Endothelial cell of umbilical vein (primary cell): Measurements from ENCODE around the gene AK5. TPM values are rescaled to one million over a fixed set of nuclear protein-coding genes. Genes with fewer than 3 reads are reported as not detected.

Source experiments
- BruUV-seq: library from RNA; stranded (reverse); fragments of 400-500 nt; replicated peaks from 2 replicates; lab custom pipeline; 2021; lab: Mats Ljungman, UMichigan
- CTCF ChIA-PET: fragments of 300-600, 350-600 bp; sonication (Branson Sonifier 250); formaldehyde crosslinking; loops from one replicate; lab custom pipeline; 2021; ENCODE audit warnings: antibody characterized with exemption, inconsistent platforms; lab: Charles Lee
- POLR2A ChIA-PET: fragments of 300-600, 350-600 bp; sonication (Branson Sonifier 250); formaldehyde crosslinking; loops from one replicate; lab custom pipeline; 2021; ENCODE audit warnings: antibody characterized with exemption, inconsistent platforms; lab: Charles Lee
- DNase-seq: peaks from one replicate; pipeline ENCODE4 v3.0.0-alpha.2; 2011; ENCODE audit warnings: low read depth, low spot score
- FAIRE-seq: peaks from 2 replicates; lab custom pipeline; 2011; peaks lifted over from hg19 to GRCh38; lab: Jason Lieb, UNC
- H2AFZ ChIP-seq: 2 replicates; pipeline ENCODE4 v1.6.0; 2012; ENCODE audit warnings: low read depth, low read length, control low read depth, inconsistent platforms
- H3K27ac ChIP-seq: 2 replicates; pipeline ENCODE4 v1.5.1; 2011; ENCODE audit warnings: low read depth, mild to moderate bottlenecking, control low read depth, low read length, moderate library complexity; ENCODE audit not compliant: insufficient read depth
- H3K27me3 ChIP-seq, 2 experiments: 2 replicates each; pipeline versions ENCODE4 v1.6.0 to v1.6.1; 2011; ENCODE audit warnings: low read length in 2 of 2, mixed read lengths in 1 of 2; ENCODE audit not compliant: control insufficient read depth in 2 of 2, insufficient read depth in 2 of 2
- H3K36me3 ChIP-seq, 2 experiments: 2 replicates in 1 of 2; 3 replicates in 1 of 2; pipeline ENCODE4 v1.5.1; 2011; ENCODE audit warnings: low read length in 2 of 2, mild to moderate bottlenecking in 1 of 2, moderate library complexity in 1 of 2; ENCODE audit not compliant: control insufficient read depth in 2 of 2, insufficient read depth in 2 of 2; ENCODE audit errors: extremely low read depth in 1 of 2
- H3K4me1 ChIP-seq: 3 replicates; pipeline ENCODE4 v1.5.1; 2011; ENCODE audit warnings: mild to moderate bottlenecking, low read length; ENCODE audit not compliant: control insufficient read depth, insufficient read depth; ENCODE audit errors: extremely low read depth
- H3K4me2 ChIP-seq: 2 replicates; pipeline ENCODE4 v1.6.1; 2011; ENCODE audit warnings: low read length, control low read depth, mixed read lengths; ENCODE audit not compliant: insufficient read depth
- H3K4me3 ChIP-seq, 3 experiments: fragments of 200-600 bp in 1 of 3; sonication (generic), shearing (Covaris generic) in 1 of 3; replicated peaks in 1 of 3; 2 replicates each; pipeline ENCODE4 v1.5.1; 2011 to 2016; ENCODE audit warnings: control low read depth in 3 of 3, low read length in 3 of 3, mild to moderate bottlenecking in 2 of 3, inconsistent platforms in 1 of 3, low read depth in 1 of 3, moderate library complexity in 1 of 3; ENCODE audit not compliant: insufficient read depth in 1 of 3
- H3K79me2 ChIP-seq: 2 replicates; pipeline ENCODE4 v1.6.0; 2012; ENCODE audit warnings: low read length, inconsistent platforms; ENCODE audit not compliant: control insufficient read depth, insufficient read depth
- H3K9ac ChIP-seq: replicated peaks from 2 replicates; pipeline ENCODE3; 2011; ENCODE audit warnings: low read length, control low read depth; ENCODE audit not compliant: insufficient read depth; ENCODE audit errors: extremely low read depth
- H3K9me1 ChIP-seq: replicated peaks from 3 replicates; pipeline ENCODE4 v1.6.0; 2011; ENCODE audit warnings: mild to moderate bottlenecking, low read length; ENCODE audit not compliant: control insufficient read depth, insufficient read depth; ENCODE audit errors: extremely low read depth
- H3K9me3 ChIP-seq: replicated peaks from 2 replicates; pipeline ENCODE4 v1.5.1; 2012; ENCODE audit warnings: low read length, inconsistent platforms; ENCODE audit not compliant: control insufficient read depth, insufficient read depth
- H4K20me1 ChIP-seq: replicated peaks from 2 replicates; pipeline ENCODE3; 2011; ENCODE audit warnings: mild to moderate bottlenecking, low read length; ENCODE audit not compliant: control insufficient read depth, insufficient read depth; ENCODE audit errors: extremely low read depth
- CTCF ChIP-seq, 2 donors: IDR thresholded peaks; 1 replicate in 1 of 2; 2 replicates in 1 of 2; pipeline ENCODE4 v1.5.1; 2011; ENCODE audit warnings: low read length in 2 of 2, mild to moderate bottlenecking in 2 of 2, moderate library complexity in 2 of 2, control low read depth in 1 of 2, inconsistent platforms in 1 of 2, low read depth in 1 of 2; ENCODE audit not compliant: insufficient read depth in 1 of 2; ENCODE audit errors: extremely low read depth in 1 of 2
- EZH2 ChIP-seq: IDR thresholded peaks from 2 replicates; pipeline ENCODE4 v1.6.1; 2012; ENCODE audit warnings: borderline replicate concordance, low read depth, mild to moderate bottlenecking, moderate library complexity, low read length, inconsistent platforms; ENCODE audit not compliant: severe bottlenecking
- FOS ChIP-seq: IDR thresholded peaks from 2 replicates; pipeline ENCODE4 v1.6.1; 2011; ENCODE audit warnings: mild to moderate bottlenecking, low read length, moderate library complexity, borderline replicate concordance; ENCODE audit not compliant: insufficient read depth
- MAX ChIP-seq: IDR thresholded peaks from 2 replicates; pipeline ENCODE4 v1.6.1; 2011; ENCODE audit not compliant: insufficient read depth, insufficient read length
- MYC ChIP-seq: IDR thresholded peaks from one replicate; pipeline ENCODE4 v1.6.1; 2011; ENCODE audit warnings: mild to moderate bottlenecking, low read depth, low read length
- POLR2A ChIP-seq: IDR thresholded peaks from 2 replicates; pipeline ENCODE4 v1.6.1; 2012; ENCODE audit warnings: low read depth, mild to moderate bottlenecking, control low read depth, low read length
- POLR2AphosphoS5 ChIP-seq: IDR thresholded peaks from 2 replicates; pipeline ENCODE4 v1.6.1; 2012; ENCODE audit warnings: low read depth, mild to moderate bottlenecking, control low read depth, low read length, moderate library complexity; ENCODE audit not compliant: insufficient read depth
- dilution Hi-C: fragments of 300-500 bp; cut with MboI; formaldehyde crosslinking; loops from one replicate; pipeline ENCODE4 v1.15.0; 2019; ENCODE audit warnings: low sequenced_read_pairs; ENCODE audit not compliant: extremely low pct_ligation_motif_present
- intact Hi-C: fragments of 100-400 bp; cut with micrococcal nuclease; formaldehyde crosslinking; loops from one replicate; pipeline ENCODE4 v1.10.0; 2022
- polyA plus RNA-seq, 4 experiments: library from polyadenylated mRNA; depleted of rRNA in 3 of 4; stranded (reverse) in 3 of 4; unstranded in 1 of 4; fragments of >200 nt; gene quantifications; 2 replicates each; pipeline versions ENCODE4 v1.2.1 to v1.2.3, GENCODE V29; 2011 to 2012; ENCODE audit warnings: missing spikeins in 1 of 4
- total RNA-seq: library from RNA; stranded (reverse); gene quantifications from 2 replicates; pipeline ENCODE4 v1.2.3, GENCODE V29; 2021

Gene AK5
- total and polyA plus RNA-seq, 2 donors (not counting 3 experiments of a cell fraction or from before 2014, with no cell fraction given): 5.0 to 7.5 TPM

GRCh38 chr1:77373702-77374101, 91.9 kb downstream of the AK5 start:
- H2AFZ ChIP-seq: no peak overlapping the region
- H3K9ac ChIP-seq: no peak overlapping the region
- no peak overlapping the region for H3K4me3 ChIP-seq
- H3K36me3 ChIP-seq: no peaks in the 10 kb centered on the region
- no peaks in the 10 kb centered on the region for H3K27me3 ChIP-seq
- no TSS peak for BruUV-seq
- ChIA-PET POLR2A (no interaction called here), CTCF (interaction anchor here (1.1 kb wide), 1 partner anchor 199 kb away, joined by 3 read pairs; no protein-coding TSS in a partner anchor)
- no peaks in the 10 kb centered on the region for H3K9me1 ChIP-seq
- TF ChIP-seq MYC (no peak), MAX (no peak), EZH2 (no peak), POLR2A (no peak), POLR2AphosphoS5 (no peak), FOS (no peak), CTCF (IDR thresholded peaks at IDR 0.05; ENCODE audit: extremely low read depth in 1 of 2, insufficient read depth in 1 of 2, low read depth in 1 of 2, low read length in 2 of 2) (no peak)
- H3K9me3 ChIP-seq: no peaks in the 10 kb centered on the region
- no peak for DNase-seq
- intact Hi-C loops: no loop called here
- H4K20me1 ChIP-seq: no peaks in the 10 kb centered on the region
- no peak for FAIRE-seq
- H3K4me1 ChIP-seq: no peaks in the 10 kb centered on the region
- no peaks in the 10 kb centered on the region for H3K79me2 ChIP-seq
- dilution Hi-C loops: no loop called here
- H3K27ac ChIP-seq: no peak overlapping the region
- H3K4me2 ChIP-seq: no peak overlapping the region
